ENCODE data around the gene POLD1.

The POLD1 gene

DNA sequence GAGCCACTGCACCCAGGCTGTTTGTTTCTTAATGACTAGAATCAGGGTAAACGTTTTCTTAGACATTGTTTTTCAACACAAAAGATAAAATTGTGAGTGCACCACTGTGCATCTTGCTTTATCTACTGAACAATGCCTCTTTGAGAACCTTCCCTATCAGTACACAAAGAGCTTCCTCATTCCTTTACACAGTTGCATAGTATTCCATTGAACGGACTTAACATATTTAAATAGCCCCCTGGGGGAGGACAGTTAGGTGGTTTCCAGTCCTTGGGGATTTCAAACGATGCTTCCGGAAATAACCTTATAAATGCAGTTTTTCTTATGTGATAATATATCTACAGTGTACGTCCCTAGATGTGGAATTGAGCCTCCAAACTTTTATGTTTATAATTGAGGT, 8.6 kb downstream of the POLD1 start:
- no peak for DNase-seq

DNA sequence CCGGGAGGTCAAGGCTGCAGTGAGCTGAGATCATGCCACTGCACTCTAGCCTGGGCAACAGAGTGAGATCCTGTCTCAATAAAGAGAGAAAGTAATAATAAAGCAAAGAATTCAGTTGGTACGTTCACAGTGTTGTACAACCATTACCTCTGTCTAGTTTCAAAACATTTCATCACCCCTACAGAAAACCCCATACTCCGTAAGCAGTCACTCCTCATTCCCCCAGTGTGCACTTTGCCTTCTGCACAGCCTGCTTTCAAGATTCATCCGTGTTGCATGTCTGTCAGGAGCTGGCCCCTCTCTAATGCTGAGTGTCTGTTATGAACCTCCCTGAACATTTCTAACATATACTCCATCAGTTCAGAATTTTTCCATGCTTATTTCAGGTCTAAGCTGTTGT, 9.4 kb downstream of the POLD1 start:
- DNase-seq, result no peak

DNA sequence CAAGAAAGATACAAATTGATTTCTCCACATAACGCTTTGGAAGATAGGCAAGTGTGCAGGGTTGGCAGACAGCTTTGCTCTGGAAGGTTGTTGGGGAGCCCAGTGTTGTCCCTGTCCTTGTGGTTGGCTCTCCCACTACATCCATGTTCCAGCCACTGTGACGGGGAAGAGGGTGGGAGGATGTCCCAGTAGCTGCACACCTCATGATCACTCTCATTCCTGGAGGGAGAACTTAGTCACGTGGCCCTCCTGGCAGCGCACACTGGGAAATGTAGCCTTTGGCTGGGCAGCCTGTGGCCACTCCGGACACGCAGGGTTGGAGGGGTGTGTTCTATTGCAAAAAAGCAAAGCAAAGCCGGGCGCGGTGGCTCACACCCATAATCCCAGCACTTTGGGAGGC, 9.9 kb downstream of the POLD1 start:
- DNase-seq, result no peak

DNA sequence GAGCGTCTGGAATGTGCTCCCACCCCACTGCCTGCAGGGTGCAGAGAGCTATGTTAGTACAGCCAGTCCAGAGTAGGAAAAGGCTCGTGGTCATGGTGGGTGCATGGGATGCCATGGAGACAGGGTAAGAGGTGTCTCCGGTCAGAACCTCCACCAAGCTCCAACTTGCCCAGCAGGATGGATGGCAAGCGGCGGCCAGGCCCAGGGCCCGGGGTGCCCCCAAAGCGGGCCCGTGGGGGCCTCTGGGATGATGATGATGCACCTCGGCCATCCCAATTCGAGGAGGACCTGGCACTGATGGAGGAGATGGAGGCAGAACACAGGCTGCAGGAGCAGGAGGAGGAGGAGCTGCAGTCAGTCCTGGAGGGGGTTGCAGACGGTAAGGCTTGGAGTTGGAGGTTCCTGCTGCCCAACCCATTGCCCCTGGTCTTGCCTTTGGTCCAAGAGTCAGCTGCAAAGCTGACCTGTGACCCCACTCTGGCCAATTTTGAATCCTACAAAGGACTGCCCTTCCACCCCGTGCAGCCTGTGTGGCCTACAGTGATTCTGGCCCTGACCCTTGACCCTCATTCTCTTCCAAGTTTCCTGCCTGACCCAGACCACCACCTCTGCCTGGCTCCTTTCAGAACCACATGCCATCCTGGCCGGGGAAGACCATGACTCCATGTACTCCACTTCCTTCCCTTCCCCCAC, 14.7 kb downstream of the POLD1 start:
- DNase-seq, result no peak

DNA sequence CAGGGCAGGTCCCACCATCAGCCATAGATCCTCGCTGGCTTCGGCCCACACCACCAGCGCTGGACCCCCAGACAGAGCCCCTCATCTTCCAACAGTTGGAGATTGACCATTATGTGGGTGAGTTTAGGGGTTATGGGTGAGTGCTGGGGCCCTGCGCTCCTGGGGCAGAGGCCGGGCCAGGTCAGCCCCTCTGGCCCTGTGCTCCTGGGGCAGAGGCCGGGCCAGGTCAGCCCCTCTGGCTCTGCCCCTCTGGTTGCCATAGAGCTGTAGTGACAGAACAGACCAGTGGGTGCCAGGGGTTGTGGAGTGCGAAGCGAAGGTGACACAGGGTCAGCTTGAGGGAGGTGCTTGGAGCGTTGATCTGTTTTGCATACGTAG, 15.2 kb downstream of the POLD1 start:
- no peak for DNase-seq

DNA sequence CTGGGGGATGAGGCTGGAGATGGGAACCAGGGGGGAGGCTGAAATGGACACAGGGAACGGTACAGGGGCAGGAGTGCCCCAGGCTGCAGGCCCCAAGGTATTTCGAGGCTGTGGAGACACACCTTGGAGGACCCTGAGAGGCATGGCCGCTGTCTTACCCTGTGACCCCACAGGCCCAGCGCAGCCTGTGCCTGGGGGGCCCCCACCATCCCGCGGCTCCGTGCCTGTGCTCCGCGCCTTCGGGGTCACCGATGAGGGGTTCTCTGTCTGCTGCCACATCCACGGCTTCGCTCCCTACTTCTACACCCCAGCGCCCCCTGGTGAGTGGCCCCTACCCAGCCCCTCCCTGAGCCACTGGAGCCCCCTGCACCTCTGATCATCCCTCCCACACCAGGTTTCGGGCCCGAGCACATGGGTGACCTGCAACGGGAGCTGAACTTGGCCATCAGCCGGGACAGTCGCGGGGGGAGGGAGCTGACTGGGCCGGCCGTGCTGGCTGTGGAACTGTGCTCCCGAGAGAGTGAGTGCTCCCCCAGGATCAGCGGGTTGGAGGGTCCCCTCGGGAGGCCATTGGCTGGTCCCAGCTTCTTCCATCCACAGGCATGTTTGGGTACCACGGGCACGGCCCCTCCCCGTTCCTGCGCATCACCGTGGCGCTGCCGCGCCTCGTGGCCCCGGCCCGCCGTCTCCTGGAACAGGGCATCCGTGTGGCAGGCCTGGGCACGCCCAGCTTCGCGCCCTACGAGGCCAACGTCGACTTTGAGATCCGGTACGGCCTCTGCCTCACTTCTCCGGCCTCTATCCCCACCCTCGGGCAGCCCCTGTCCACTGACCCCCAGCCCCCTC, 17.7 kb downstream of the POLD1 start:
- no peak for DNase-seq

DNA sequence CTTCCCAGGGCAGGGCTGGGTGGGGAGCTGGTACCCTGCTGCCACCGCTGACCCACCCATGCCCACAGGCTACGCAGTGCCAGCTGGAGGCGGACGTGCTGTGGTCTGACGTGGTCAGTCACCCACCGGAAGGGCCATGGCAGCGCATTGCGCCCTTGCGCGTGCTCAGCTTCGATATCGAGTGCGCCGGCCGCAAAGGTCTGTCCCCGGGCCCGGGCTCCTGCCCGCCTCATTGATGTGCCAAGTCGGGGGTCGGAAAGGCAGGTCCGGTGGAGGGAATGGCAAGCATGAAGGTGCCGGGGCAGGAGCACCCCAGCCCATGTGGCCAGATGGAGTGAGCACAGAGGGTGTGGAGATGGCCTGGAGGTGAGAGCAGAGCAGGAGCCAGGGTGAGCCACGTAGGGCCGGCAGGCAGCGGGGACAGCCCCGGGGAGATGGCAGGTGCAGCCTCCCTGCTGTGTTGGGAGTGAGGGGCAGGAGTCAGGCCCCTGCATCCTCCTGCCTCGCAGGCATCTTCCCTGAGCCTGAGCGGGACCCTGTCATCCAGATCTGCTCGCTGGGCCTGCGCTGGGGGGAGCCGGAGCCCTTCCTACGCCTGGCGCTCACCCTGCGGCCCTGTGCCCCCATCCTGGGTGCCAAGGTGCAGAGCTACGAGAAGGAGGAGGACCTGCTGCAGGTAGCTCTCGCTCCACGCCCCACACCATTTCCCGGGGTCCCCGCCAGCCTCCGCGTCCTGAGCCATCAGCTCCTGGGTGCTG, 18.6 kb downstream of the POLD1 start:
- no peak for DNase-seq

DNA sequence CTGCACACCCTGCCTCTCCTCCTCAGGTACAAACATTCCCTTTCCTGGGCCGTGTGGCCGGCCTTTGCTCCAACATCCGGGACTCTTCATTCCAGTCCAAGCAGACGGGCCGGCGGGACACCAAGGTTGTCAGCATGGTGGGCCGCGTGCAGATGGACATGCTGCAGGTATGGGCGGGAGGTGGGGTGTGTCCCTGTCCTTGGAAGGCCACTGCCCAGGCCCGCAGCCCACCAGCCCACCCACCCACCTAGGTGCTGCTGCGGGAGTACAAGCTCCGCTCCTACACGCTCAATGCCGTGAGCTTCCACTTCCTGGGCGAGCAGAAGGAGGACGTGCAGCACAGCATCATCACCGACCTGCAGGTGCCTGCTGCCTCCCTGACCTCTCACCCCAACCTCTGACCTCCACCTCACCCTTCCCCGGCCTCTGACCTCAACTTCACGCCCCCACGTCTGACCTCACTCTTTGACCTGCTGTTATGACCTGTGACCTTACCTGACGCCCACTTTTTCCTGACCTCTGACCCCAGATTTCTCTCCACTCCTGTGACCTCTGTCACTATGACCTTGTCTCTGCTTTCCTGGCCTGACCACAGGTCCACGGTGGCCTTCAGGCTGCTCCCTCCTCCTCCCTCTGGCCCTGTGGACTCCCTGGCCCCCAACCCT, 22.1 kb downstream of the POLD1 start:
- DNase-seq, result no peak

DNA sequence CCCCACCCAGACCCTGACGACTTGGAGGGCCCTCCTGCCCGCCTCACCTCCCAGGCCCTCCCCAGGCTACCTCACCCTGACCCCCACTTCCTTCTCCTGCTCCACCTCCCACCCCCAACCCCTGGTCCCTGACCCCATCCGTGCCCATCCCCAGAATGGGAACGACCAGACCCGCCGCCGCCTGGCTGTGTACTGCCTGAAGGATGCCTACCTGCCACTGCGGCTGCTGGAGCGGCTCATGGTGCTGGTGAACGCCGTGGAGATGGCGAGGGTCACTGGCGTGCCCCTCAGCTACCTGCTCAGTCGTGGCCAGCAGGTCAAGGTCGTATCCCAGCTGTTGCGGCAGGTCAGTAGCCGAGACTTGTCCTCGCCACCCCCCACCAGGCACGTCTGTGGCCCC, 22.7 kb downstream of the POLD1 start:
- no peak for DNase-seq

DNA sequence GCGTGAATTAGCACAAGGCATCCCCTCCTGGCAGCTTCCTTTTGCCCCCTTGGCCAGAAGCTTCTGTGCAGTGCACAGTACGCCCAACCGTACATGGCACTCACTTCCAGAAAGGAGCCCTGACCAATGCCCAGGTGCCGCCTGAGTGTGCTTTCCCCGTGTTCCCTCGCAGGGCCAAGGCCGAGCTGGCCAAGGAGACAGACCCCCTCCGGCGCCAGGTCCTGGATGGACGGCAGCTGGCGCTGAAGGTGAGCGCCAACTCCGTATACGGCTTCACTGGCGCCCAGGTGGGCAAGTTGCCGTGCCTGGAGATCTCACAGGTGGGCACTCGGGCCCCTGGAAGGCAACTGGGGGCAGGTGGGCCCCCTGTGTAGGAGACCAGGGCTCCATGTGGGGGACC, 25.2 kb downstream of the POLD1 start:
- DNase-seq, result no peak

DNA sequence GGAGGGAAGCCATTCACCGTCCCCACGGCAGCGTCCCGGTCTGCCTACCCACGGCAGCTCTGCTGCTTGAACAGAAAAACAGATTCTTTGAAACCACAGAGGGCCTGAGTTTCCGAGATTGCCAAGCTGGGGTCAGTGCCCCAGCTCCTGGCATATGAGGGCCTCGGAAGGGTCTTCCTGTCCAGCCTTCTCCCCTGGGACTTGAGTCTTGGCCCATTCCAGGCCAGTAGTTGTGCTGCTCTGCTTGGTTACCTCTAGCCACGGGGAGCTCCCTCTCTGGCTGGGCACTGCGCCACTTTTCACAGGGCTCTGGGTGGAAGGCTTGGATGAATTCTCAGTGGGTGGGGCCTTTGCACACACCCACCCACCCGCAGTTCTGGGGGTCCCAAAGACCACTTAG, 26.0 kb downstream of the POLD1 start:
- DNase-seq, result no peak

DNA sequence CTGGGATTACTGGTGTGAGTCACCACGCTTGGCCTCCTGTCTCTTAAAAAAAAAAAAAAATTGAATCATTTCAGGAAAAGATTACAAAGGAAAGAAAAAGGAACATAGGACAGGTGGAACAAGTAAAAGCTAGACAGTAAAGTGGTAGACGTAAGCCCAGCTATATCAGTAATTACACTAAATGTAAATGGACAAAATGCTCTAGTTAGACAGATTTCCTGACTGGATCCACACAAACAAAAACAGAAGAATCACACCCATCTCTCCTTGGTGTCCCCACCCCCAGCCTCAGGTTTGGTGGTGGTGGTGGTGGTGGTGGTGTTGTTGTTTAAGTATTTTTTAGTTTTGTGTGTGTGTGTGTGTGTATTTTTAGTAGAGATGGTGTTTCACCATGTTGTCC, 28.3 kb downstream of the POLD1 start:
- DNase-seq, result no peak

DNA sequence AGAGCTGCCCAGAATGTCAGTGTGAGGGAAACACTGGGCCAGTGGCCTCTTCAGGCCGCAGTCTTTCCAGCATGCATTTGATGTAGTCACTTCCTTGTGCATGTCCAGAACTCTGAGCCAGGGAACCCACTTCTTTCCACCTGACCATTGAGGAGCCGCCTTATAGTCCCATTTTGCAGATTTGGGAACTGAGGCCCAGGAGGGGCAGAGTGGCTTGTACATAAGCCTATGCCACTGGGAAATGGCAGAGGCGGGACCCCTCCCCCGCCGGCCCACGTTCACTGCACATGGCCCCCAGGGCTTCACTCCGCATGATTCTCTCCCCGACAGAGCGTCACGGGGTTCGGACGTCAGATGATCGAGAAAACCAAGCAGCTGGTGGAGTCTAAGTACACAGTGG, 28.9 kb downstream of the POLD1 start:
- DNase-seq, result no peak

DNA sequence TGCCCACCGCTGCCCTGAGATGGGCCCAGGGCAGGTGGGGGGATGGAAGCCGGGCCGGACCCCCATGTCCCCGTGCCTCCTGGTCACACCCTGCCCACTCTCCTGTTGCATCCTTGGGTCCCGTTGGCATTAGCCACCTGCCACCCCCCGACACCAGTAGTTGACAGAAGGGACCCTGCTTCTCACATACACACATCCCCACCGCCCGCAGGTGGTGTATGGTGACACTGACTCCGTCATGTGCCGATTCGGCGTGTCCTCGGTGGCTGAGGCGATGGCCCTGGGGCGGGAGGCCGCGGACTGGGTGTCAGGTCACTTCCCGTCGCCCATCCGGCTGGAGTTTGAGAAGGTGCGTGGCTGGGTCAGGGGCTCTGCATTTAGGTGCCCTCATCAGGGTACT, 29.4 kb downstream of the POLD1 start:
- no peak for DNase-seq

DNA sequence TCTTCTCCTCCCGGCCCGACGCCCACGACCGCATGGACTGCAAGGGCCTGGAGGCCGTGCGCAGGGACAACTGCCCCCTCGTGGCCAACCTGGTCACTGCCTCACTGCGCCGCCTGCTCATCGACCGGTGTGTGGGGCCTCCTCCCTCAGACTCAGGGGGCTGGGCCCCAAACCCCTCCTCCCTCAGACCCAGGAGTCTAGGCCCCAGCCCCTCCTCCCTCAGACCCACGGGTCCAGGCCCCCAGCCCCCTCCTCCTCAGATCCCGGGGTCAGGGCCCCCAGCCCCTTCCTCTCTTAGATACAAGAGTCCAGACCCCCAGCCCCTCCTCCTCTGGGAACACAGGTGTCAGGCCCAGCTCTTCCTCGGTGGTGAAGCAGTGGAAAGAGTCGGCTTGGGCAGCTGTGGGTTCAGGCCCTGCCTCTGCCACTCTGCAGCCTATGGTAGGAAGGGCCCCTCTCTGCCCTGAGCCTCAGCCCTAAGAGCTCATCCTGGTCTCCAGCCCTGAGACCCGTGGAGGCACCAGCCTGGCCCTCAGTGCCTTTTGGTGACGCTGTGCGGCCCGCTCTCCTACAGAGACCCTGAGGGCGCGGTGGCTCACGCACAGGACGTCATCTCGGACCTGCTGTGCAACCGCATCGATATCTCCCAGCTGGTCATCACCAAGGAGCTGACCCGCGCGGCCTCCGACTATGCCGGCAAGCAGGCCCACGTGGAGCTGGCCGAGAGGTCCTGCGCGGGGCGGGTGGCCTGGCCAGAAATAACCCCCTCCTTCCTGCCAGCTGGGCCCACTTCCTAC, 30.9 kb downstream of the POLD1 start:
- peak; percentile 27 for DNase-seq

DNA sequence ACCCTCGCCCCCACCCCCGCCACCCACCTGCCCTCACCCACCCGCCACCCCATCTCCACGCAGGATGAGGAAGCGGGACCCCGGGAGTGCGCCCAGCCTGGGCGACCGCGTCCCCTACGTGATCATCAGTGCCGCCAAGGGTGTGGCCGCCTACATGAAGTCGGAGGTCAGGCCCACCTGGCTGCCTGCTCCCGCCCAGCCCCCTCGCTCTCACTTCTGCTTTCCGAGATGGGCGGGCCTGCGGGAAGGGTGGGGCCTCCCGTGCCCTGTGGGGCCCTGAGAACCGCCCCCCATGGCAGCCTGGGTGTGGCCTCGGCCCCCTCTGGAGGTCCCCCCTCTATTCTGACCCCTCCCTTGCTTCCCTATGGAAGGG, 31.5 kb downstream of the POLD1 start:
- DNase-seq, result peak; percentile 36

DNA sequence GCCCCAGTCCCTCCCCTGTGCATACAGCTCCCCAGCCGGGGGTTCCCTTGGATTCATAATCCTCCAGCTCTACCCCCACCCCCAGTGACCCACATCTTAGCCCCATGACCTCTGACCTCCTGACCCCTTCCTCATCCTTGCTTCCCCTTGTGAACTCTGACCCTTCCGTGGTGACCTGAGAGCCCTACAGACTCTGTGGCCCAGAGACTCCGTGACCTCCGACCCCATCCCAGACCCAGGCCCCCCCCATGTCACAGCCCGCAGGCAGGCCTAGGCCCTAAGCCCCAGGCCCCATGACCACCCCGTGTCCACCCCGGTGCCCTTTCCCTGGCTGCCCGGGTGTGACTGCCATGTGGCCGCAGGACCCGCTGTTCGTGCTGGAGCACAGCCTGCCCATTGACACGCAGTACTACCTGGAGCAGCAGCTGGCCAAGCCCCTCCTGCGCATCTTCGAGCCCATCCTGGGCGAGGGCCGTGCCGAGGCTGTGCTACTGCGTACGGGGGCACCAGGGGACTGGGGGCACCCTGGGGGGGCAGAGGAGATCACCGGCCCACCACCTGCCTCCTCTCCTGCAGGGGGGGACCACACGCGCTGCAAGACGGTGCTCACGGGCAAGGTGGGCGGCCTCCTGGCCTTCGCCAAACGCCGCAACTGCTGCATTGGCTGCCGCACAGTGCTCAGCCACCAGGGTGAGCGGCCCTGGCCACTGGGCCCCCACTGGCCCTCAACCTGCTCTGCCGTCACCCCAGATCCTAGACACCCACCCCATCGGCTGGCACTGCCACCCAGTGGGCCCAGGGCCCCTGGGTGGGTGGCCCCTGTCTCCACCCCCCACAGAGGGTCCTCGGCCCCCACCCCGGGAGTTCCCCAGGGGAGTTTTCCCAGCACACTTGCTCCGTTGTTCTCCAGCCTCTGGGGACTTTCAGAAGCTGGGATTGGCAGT, 32.2 kb downstream of the POLD1 start:
- no peak for DNase-seq

DNA sequence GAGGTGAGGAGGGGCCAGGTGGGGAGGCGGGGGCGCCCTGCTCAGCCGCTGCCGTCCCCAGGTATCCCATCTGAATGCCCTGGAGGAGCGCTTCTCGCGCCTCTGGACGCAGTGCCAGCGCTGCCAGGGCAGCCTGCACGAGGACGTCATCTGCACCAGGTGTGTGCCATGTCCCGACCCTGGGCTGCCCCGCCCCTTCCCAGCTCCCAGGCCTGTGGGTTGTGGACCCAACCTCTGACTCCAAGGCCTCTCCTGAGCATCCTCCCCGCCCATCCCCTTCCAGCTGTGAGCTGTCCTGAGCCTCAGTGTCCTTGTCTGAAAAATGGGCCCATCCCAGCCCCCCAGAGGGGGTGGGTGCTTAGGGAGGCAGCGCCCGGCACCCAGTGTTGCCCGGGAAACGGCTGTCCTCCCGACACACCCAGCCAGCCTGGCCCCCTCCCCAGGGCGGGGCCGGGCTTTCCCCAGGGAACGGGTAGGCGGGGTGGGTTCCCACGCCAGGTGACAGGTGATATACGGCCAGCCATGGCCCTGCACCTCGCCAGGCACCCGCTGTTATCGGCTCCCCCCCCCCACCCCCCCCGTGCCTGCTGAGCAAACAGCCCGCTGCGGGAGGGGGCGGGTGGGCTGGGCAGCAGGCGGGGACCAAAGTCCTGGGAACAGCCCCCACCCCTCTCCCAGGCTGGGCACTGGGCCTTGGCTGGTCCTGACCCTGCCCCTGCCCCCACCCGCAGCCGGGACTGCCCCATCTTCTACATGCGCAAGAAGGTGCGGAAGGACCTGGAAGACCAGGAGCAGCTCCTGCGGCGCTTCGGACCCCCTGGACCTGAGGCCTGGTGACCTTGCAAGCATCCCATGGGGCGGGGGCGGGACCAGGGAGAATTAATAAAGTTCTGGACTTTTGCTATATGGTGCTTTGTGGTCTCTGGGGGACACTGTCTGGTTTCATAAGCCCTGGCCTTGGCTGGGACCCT, 33.2 kb downstream of the POLD1 start:
- DNase-seq, result no peak

DNA sequence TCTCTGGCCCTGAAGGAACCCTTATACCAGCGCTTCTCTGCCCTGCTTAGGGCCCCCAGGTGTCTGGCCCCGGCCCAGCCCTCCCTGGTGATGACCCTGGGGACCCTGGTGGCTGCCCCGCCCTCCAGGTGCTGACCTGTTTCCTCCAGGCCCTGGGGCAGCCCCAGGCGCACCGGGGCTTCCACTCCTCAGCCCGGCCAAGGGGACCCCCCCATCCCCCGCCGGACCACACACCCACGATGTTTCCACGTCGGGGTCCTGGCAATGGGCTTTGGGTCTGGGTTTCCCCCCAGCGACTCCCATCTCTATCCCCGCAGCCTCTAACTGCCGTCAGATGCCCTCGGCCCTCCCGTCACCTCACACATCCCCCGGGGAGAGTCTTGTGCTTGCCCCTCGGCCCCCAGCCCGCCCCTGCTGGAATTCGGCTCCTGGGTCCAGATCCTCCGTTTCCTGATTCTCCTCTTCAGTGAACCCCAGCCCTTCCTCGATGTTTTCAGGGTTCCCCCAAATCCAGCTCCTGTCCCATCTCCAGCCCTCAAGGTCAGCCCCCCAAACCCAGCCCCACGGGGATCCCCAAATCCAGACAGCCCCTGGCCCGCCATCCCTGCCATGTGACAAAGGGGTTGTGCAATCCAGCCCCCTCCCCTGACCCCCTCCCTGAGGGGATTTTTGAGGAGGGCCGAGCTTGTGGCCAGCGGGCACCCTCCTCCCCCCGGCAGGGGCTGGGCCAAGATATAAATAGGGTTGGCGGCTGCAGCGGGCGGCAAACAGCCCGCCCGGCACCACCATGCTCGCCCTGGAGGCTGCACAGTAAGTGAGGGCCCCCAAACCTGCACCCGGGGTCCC, 34.3 kb downstream of the POLD1 start, which contains the start of gene SPIB:
TSS of gene SPIB (plus strand) at position 763 of the 846 bp plus-strand sequence. CDS start at position 788, 25 bp downstream.
- DNase-seq, result no peak

Data from left hindlimb (tissue), 1 donor.